Gastroesophageal sphincter (tissue), 4 donors: ENCODE data around the gene ALDH1A3. TPM values are rescaled to one million over a fixed set of nuclear protein-coding genes. Genes with fewer than 3 reads are reported as not detected.

Experiments
- ATAC-seq: fragments of 150-250 bp; one replicate; pipeline ENCODE4 v1.9.1; 2016; ENCODE audit warnings: mild to moderate bottlenecking, moderate library complexity
- H3K27ac ChIP-seq, 4 donors: fragments of 200-600 bp; sonication (generic) in 3 of 4; 1 replicate in 3 of 4; 2 replicates in 1 of 4; pipeline ENCODE4 v1.5.1; 2016 to 2019
- H3K27me3 ChIP-seq: fragments of 200-600 bp; sonication (generic); one replicate; pipeline ENCODE4 v1.5.1; 2019
- H3K36me3 ChIP-seq, 2 donors: fragments of 200-600 bp; sonication (generic); one replicate each; pipeline ENCODE4 v1.5.1; 2019; ENCODE audit warnings: control low read depth in 1 of 2
- H3K4me1 ChIP-seq, 3 donors: fragments of 200-600 bp; sonication (generic); 1 replicate in 2 of 3; 2 replicates in 1 of 3; pipeline ENCODE4 v1.5.1; 2016 to 2019; ENCODE audit warnings: control low read depth in 2 of 3
- H3K4me3 ChIP-seq, 2 donors: fragments of 200-600 bp; sonication (generic); one replicate each; pipeline ENCODE4 v1.5.1; 2019; ENCODE audit warnings: mild to moderate bottlenecking in 1 of 2, moderate library complexity in 1 of 2
- H3K9me3 ChIP-seq, 3 donors: fragments of 200-600 bp; sonication (generic); one replicate each; pipeline ENCODE4 v1.5.1; 2017 to 2019; ENCODE audit warnings: control low read depth in 2 of 3
- EP300 ChIP-seq: sonication (generic); formaldehyde crosslinking; IDR thresholded peaks from one replicate; pipeline ENCODE4 v1.6.1; 2017; ENCODE audit warnings: antibody characterized with exemption, mild to moderate bottlenecking
- POLR2A ChIP-seq, 2 donors: fragments of 450-650 bp; IDR thresholded peaks; one replicate each; pipeline ENCODE4 v1.6.1; 2017; ENCODE audit warnings: antibody characterized with exemption in 2 of 2, mild to moderate bottlenecking in 2 of 2, moderate library complexity in 1 of 2
- POLR2AphosphoS5 ChIP-seq: sonication (generic); formaldehyde crosslinking; IDR thresholded peaks from one replicate; pipeline ENCODE4 v1.6.1; 2017; ENCODE audit warnings: antibody characterized with exemption
- WGBS, 2 donors: methylation state at CpG; one replicate each; pipeline ENCODE4 v1.1.5; 2018; ENCODE audit warnings: low coverage in 1 of 2; 5-methylcytosine and 5-hydroxymethylcytosine counted together
- total RNA-seq, 4 donors: library from RNA; depleted of rRNA; stranded (reverse); fragments of >200 nt; gene quantifications; one replicate each; pipeline ENCODE4 v1.1.0, GENCODE V29; 2016
- TF ChIP-seq, protein P1 (sequence below), 4 experiments: fragments of 200-600 bp in 2 of 4; fragments of 450-650 bp in 2 of 4; sonication (generic) in 1 of 4; IDR thresholded peaks; one replicate each; pipeline ENCODE4 v1.5.1; 2017 to 2019; ENCODE audit warnings: antibody characterized with exemption in 4 of 4, mild to moderate bottlenecking in 2 of 4, moderate library complexity in 2 of 4

Gene ALDH1A3
- 100 to 1,000 TPM in 1 of 4 donors, 10 to 100 TPM in 3; 23.0 to 148 (median 93.4) TPM for total RNA-seq

DNA sequence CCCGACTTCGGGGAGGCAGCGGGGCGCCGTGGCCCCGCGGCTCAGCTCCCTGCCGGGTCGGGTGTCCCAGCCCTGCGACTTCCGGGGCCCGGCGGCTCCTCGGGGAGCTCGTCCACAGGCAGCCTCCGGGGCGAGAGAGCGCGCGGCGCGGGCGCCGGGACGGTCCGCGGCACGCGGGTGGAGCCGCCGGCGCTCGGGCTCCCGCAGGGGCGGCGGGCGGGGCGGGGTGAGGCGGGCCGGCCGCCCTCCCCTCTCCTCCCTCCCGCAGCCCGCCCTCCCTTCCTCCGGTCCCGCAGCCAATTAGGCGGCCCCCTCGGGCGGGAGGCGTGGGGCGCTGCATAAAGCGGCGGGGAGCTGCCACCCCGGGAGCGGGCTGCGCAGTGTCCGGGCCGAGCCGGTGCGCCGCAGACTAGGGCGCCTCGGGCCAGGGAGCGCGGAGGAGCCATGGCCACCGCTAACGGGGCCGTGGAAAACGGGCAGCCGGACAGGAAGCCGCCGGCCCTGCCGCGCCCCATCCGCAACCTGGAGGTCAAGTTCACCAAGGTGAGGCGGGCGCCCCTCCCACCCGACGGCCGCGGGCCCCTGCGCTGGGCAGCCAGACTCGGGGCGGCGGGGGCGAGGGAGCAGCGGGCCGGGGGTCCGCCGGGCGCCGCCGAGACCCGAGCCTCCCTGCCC, at the start of gene ALDH1A3:
TSS of gene ALDH1A3 (plus strand) at position 368 of the 675 bp plus-strand sequence. CDS start at position 445, 77 bp downstream.
- peak; percentile 88 for ATAC-seq

DNA sequence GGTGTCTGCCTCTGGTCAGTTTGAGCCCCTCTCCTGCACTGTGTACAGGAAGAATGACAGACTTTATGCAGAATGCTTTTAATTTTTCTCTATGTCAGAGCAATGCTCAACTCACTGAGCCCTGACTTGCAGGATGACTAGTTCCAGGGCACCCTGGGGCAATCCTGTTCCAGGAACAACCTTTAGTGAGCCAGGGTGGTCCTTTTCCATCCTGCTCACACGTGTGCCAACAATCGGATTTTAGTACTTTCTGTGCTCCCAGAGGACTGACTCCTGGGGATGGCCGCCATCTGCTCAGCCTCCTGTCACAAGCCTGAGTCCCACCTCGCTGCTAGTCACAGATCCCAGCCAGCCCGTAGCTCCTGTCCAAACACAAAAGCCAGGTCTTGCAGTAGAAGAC, 48.2 kb upstream of the ALDH1A3 start:
- 60% methylated on average over 5 of the region's 5 CpGs; no CpG with 5 or more reads in 1 of the 2 donors for WGBS, 2 donors
- Histone ChIP-seq H3K27ac (no peak overlapping the region), H3K4me1 (no peaks in the 10 kb centered on the region), H3K4me3 (no peak overlapping the region), H3K36me3 (no peaks in the 10 kb centered on the region), H3K9me3 (peaks cover 0 to 6% (median 0%) of the 10 kb centered on the region in 3 donors), H3K27me3 (peaks cover 11% of the 10 kb centered on the region)
- no peak for TF ChIP-seq POLR2AphosphoS5
- TF ChIP-seq POLR2A (IDR thresholded peaks at IDR 0.05): no peak
- TF ChIP-seq, protein P1, sequence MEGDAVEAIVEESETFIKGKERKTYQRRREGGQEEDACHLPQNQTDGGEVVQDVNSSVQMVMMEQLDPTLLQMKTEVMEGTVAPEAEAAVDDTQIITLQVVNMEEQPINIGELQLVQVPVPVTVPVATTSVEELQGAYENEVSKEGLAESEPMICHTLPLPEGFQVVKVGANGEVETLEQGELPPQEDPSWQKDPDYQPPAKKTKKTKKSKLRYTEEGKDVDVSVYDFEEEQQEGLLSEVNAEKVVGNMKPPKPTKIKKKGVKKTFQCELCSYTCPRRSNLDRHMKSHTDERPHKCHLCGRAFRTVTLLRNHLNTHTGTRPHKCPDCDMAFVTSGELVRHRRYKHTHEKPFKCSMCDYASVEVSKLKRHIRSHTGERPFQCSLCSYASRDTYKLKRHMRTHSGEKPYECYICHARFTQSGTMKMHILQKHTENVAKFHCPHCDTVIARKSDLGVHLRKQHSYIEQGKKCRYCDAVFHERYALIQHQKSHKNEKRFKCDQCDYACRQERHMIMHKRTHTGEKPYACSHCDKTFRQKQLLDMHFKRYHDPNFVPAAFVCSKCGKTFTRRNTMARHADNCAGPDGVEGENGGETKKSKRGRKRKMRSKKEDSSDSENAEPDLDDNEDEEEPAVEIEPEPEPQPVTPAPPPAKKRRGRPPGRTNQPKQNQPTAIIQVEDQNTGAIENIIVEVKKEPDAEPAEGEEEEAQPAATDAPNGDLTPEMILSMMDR (IDR thresholded peaks at IDR 0.05): no peak
- TF ChIP-seq EP300: no peak
- ATAC-seq: no peak

More for the DNA sequence above, at the start of gene ALDH1A3:
- TF ChIP-seq EP300 (no peak), POLR2A (IDR thresholded peaks at IDR 0.05) (peak; percentile 66 to 69), POLR2AphosphoS5 (peak; percentile 29)
- TF ChIP-seq, protein P1 (IDR thresholded peaks at IDR 0.05): no peak
- Histone ChIP-seq H3K36me3 (no peaks in the 10 kb centered on the region), H3K27ac (peak within 1 kb of the TSS in 3 of 4 donors; percentile 70 to 81 (median 73)), H3K4me3 (peak within 1 kb of the TSS; percentile 24 to 61), H3K4me1 (peaks cover 0 to 22% (median 0%) of the 10 kb centered on the region in 3 donors), H3K9me3 (no peaks in the 10 kb centered on the region), H3K27me3 (peaks cover 84% of the 10 kb centered on the region)
- WGBS, 2 donors: no CpG with 5 or more reads among the region's 93 CpGs

DNA sequence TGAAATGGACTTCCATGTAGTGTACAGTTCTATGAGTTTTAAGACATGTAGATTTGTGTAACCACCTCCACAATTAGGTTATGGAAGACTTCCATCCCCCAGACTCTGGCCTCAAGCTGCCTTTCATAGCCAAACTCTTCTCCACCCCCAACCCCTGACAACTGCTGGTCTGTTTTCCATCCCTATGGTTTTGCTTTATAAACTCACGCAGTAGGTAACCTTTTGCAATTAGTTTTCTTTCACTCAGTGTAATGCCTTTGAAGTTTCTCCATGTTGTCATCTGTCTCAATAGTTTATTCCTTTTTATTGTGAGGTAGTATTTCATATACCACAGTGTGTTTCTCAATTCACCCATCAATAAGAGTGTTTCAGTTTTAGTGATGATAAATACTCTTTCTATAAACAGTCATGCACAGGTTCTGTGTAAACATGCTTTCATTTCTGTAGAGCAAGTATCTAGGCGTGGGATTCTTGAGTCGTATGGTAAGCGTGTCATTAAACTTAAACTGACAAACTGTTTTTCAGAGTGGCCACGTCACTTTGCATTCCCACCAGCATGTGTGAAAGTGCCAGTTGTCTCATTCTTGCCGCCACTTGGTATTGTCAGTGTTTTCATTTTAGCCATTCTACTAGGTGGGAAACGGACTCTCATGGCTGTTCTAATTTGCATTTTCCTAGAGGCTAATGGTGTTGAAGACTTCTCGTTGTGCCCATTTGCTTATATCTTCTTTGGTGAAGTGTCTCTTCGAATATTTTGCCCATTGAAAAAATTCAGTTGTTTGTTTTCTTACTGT, 47.3 kb upstream of the ALDH1A3 start:
- Histone ChIP-seq H3K36me3 (no peaks in the 10 kb centered on the region), H3K27me3 (peaks cover 20% of the 10 kb centered on the region), H3K27ac (no peak overlapping the region), H3K9me3 (peaks cover 0 to 6% (median 0%) of the 10 kb centered on the region in 3 donors), H3K4me1 (no peaks in the 10 kb centered on the region), H3K4me3 (no peak overlapping the region)
- WGBS, 2 donors: 64 to 71% methylated on average over 7 to 9 of the region's 9 CpGs
- TF ChIP-seq EP300: no peak
- no peak for TF ChIP-seq POLR2A (IDR thresholded peaks at IDR 0.05)
- TF ChIP-seq POLR2AphosphoS5: no peak
- TF ChIP-seq, protein P1 (IDR thresholded peaks at IDR 0.05): no peak
- no peak for ATAC-seq

DNA sequence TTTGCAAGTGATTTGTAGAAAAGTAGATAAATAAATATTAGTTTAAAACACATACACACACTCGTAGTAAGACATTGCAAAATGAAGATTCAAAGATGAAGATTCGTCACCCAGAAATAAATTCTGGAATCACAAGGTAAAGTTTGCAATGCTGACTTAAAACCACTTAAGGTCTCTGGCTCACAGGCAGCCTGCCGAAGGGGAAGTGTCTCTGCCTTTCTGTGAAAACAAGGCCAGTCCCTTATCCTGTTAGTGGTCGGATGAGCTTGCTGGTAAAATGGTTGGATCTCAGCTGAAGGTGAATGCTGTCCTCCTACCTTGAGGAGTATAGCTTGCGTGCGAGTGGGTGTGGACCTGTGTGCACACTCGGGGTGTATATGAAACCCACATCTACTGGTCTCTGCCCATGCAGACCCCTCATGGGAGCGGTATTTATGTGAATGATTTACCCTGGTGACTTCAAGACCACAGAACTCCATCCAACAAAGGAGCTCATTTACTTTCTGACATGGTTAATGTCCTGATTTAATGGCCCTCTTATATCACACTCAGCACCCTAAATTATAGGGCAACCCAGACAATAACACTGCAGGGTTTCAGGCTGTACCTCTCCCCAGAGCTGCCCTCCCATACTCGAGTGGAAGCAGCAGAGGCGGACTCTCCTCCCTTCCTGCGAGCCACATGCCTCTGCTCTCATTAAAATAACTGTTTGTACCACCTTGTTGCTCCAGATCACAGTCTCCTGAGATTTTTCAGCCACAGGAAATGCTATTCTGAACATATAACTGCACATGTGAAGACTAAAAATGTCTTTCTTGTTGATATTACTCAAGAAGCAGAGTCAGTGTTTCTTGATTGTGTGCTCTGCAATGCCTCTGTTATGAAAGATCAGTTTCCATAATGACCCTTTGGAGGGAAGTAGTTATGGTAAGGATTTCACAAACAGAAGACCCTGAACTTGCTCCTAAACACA, 45.9 kb upstream of the ALDH1A3 start:
- Histone ChIP-seq H3K27me3 (peaks cover 21% of the 10 kb centered on the region), H3K4me1 (no peaks in the 10 kb centered on the region), H3K4me3 (no peak overlapping the region), H3K27ac (no peak overlapping the region), H3K36me3 (no peaks in the 10 kb centered on the region), H3K9me3 (no peaks in the 10 kb centered on the region)
- WGBS, 2 donors: 75% methylated on average over 9 to 11 of the region's 11 CpGs
- TF ChIP-seq POLR2AphosphoS5: no peak
- TF ChIP-seq POLR2A (IDR thresholded peaks at IDR 0.05): no peak
- TF ChIP-seq, protein P1 (IDR thresholded peaks at IDR 0.05): no peak
- no peak for TF ChIP-seq EP300
- no peak for ATAC-seq
